Spleen (tissue), 7 donors: Measurements from ENCODE around the gene CCDC43.

Experiments used
- CTCF ChIP-seq, 11 experiments: fragments of 200-600 bp in 7 of 11; fragments of 450-650 bp in 4 of 11; sonication (generic) in 4 of 11; IDR thresholded peaks in 8 of 11; conservative IDR thresholded peaks in 3 of 11; 1 replicate in 7 of 11; 2 replicates in 4 of 11; pipeline versions ENCODE4 v1.4.0 to v1.8.0; 2016 to 2021; ENCODE audit warnings: antibody characterized with exemption in 11 of 11, inconsistent platforms in 4 of 11, mild to moderate bottlenecking in 1 of 11
- POLR2A ChIP-seq, 3 donors: fragments of 450-650 bp; IDR thresholded peaks; one replicate each; pipeline ENCODE4 v1.5.1; 2017; ENCODE audit warnings: antibody characterized with exemption in 3 of 3, mild to moderate bottlenecking in 1 of 3
- donor health status: DM: no; HTN: no; CAD: no; lungs with moderate emphysema.
- donor health status: DM: no; HTN: no; CAD: no.
- donor health status: DM: no; HTN: no; CAD: no.

DNA sequence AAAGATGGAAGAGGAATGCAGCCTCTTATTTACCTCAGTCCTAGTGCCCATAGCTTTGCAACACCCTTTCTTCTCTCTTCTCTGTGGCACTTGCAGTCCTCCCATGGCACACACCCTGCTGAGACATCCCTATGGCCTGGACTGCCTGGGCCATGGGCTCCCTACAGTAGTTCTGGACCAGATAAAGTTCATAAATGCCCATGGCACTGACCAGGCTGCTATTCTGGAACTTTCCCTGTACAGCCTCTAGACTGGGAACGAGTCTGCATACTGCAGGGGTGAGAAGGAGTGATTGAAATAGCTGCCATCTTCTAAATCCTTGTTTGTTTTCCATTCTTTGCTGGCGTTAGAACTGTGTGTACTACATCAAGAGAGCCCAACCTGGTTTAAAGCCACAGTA is 44.7 kb upstream of the CCDC43 start:
- no peak for TF ChIP-seq POLR2A (IDR thresholded peaks at IDR 0.05)
- TF ChIP-seq CTCF (IDR thresholded peaks at IDR 0.05 in 8 of 11, conservative IDR thresholded peaks at IDR 0.05 in 3 of 11) = no peak
